Activated T-helper 1 cell treated with anti-CD3 and anti-CD28 coated beads, Interleukin-12 subunit alpha, Interleukin-12 subunit beta, Interleukin-2, Interleukin-4 antibody, amounts not matched to agents 30 ng/mL and 10 ng/mL and 1 ng/mL, durations not matched to agents 14 hours and 24 hours and 36 hours (primary cell): ENCODE results near the gene ATXN2L. TPM values are rescaled to one million over a fixed set of nuclear protein-coding genes. Genes with fewer than 3 reads are reported as not detected.

Source experiments
- DNase-seq: peaks from one replicate; pipeline ENCODE4 v3.0.0; 2021; ENCODE audit warnings: low spot score
- H3K27ac Mint-ChIP-seq: one replicate; pipeline ENCODE4 v1.8.0; 2021; ENCODE audit warnings: mild to moderate bottlenecking, mixed read lengths
- H3K27me3 Mint-ChIP-seq: one replicate; pipeline ENCODE4 v1.8.0; 2022; ENCODE audit warnings: mild to moderate bottlenecking, moderate library complexity, mixed read lengths; ENCODE audit not compliant: insufficient read depth
- H3K36me3 Mint-ChIP-seq: one replicate; pipeline ENCODE4 v1.8.0; 2021; ENCODE audit warnings: low read depth, mixed read lengths
- H3K4me1 Mint-ChIP-seq: one replicate; pipeline ENCODE4 v1.8.0; 2021; ENCODE audit warnings: low read depth, mixed read lengths
- H3K4me3 Mint-ChIP-seq: one replicate; pipeline ENCODE4 v1.8.0; 2021; ENCODE audit warnings: mild to moderate bottlenecking, moderate library complexity, mixed read lengths
- H3K9me3 Mint-ChIP-seq: one replicate; pipeline ENCODE4 v1.8.0; 2021; ENCODE audit warnings: mixed read lengths
- intact Hi-C: fragments of 100-400 bp; cut with micrococcal nuclease; formaldehyde crosslinking; loops from one replicate; pipeline ENCODE4 v1.15.1; 2024
- total RNA-seq: library from RNA; stranded (reverse); gene quantifications from 2 replicates; pipeline ENCODE4 v1.2.3, GENCODE V29; 2022

The ATXN2L gene
- total RNA-seq, 1 donor from 2014 or later: 337 TPM

DNA sequence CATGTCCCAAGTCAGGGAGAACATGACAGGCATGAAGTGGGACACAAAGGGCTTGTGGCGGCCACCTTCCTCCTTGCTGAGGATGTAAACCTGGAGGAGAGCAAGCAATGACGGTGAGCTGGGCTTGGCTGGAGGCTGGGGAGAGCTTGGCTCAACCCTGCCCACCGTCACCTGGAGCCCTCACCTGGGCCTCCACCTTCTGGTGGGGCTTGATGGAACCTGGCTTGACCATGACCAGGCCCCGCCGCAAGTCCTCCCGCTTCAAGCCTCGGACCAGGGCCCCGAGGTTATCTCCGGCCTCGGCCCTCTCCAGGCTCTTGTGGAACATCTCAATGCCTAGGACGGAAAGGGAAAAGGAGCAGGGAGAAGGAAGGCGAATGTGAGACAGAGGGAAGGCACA, 21.0 kb downstream of the ATXN2L start:
- DNase-seq: no peak
- peaks cover 40% of the 10 kb centered on the region for H3K36me3 Mint-ChIP-seq
- H3K9me3 Mint-ChIP-seq: no peaks in the 10 kb centered on the region
- intact Hi-C loops: no loop called here
- peaks cover 12% of the 10 kb centered on the region for H3K4me1 Mint-ChIP-seq
- H3K27ac Mint-ChIP-seq: no peak overlapping the region
- H3K4me3 Mint-ChIP-seq: peak overlapping the region; percentile 96
- H3K27me3 Mint-ChIP-seq: no peaks in the 10 kb centered on the region

DNA sequence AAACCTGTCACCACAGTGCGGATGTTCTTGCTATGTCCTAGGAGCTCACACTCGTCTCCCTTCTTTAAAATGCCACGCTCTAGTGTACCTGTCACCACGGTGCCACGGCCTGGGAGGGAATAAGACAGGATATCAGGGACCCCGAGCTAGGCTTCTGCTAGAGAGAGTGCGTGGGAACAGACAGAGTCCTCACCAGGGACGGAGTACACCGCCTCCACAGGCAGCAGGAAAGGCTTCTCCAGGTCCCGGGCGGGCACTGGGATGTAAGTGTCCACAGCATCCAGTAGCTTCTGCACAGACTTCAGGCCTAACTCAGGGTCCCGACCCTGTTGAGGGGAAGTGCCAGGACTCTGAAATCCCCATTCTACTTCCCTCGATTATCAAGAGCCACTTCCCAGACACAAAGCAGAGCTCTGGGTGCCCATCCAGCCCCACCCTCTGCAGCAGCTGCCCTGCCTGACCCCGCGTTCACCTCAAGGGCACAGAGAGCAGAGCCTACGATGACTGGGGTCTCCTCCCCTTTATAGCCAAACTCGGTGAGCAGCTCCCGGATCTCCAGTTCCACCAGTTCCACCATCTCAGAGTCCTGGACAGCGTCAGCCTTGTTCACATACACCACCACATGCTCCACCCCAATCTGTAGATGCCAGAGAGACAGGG, 21.6 kb downstream of the ATXN2L start:
- no peaks in the 10 kb centered on the region for H3K27me3 Mint-ChIP-seq
- peaks cover 12% of the 10 kb centered on the region for H3K4me1 Mint-ChIP-seq
- H3K36me3 Mint-ChIP-seq: peaks cover 37% of the 10 kb centered on the region
- H3K9me3 Mint-ChIP-seq: no peaks in the 10 kb centered on the region
- no peak for DNase-seq
- peak overlapping the region; percentile 96 for H3K4me3 Mint-ChIP-seq
- intact Hi-C loops: no loop called here
- peak overlapping the region; percentile 30 for H3K27ac Mint-ChIP-seq

DNA sequence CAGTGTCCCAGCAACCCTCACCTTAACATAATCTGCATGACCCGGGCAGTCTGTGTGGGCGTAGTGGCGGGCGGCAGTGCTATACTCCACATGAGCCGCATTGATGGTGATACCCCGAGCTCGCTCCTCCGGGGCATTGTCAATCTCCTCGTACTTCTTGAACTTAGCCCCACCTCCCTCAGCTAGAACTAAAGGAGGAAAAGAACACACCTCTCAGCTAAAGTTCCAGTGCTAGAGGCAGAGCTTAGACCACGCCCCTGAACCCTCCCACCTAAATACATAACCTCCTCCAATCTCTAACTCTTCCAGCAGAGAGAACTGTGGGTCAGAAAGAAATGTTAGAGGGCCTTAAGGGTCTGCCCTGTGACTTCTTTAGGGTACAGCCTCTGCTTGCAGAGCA, 22.5 kb downstream of the ATXN2L start:
- no peaks in the 10 kb centered on the region for H3K9me3 Mint-ChIP-seq
- peaks cover 12% of the 10 kb centered on the region for H3K4me1 Mint-ChIP-seq
- H3K27ac Mint-ChIP-seq: peak overlapping the region; percentile 94
- peaks cover 35% of the 10 kb centered on the region for H3K36me3 Mint-ChIP-seq
- intact Hi-C loops: no loop called here
- peak overlapping the region; percentile 96 for H3K4me3 Mint-ChIP-seq
- DNase-seq: peak; percentile 25
- no peaks in the 10 kb centered on the region for H3K27me3 Mint-ChIP-seq

DNA sequence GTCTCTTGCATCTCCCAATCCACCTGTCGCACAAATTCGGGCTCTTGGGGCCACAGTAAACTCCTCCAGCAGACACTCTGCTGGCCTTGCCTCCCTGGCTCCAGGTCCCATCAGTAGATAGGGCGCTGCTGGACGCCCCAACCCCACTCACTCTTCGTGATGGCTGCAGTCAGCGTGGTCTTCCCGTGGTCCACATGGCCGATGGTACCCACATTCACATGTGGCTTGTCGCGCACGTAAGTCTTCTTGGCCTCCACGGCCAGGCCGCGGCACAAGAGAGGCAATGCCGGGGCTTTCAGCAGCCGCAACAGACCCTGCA, 22.9 kb downstream of the ATXN2L start:
- Mint-ChIP-seq H3K36me3 (peaks cover 35% of the 10 kb centered on the region), H3K9me3 (no peaks in the 10 kb centered on the region), H3K27me3 (no peaks in the 10 kb centered on the region), H3K4me3 (peak overlapping the region; percentile 96), H3K27ac (peak overlapping the region; percentile 94), H3K4me1 (peaks cover 12% of the 10 kb centered on the region)
- intact Hi-C loops: loop anchor here (1.0 kb wide), 7 partner anchors 18 to 129 kb away; partner anchors contain the start of genes NFATC2IP, RABEP2, SH2B1 and SPNS1
- DNase-seq: no peak

DNA sequence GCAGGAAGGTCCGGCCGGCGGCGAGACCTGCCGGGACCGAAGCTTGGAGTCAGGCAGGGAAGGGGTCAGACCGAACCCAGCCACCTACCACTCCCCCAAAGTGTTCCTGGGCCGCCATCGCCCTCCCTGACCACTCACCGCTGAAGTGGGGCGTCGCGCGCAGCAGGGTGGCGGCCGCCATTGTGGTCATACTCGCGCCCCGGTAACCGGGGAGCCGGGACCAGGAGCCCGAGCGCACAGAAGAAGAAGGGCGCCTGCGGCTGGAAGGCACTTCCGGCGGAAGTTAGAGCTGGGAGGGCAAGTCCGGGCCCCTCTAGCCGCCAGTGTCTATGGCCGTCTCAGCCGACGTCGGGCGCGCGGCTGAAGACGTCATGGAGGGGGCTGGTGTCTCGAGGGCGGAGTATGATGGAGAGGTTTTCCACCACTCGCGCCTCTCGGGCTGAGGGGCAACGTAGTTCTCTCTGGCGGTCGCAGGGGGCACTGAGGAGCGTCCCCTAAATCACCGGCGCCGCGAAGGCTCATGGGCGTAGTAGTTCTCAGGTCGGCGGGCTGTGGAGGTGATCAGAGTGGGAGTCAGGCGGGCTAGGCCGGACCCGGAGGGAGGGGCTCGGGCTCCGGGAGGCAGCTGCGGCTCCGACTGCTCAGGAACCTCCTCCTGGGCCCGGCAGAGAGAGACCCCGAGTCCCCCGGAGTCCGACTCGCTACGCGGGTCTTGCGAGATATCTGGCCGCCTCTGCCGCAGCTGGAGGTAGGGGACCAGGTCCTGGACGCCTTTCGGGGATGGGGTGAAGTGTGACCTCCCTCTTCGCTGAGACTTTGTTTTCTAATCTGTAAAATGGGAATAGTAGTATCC, 23.5 kb downstream of the ATXN2L start, which contains the start of gene TUFM:
TSS of gene TUFM (minus strand) at position 269 of the 853 bp plus-strand sequence. CDS start at position 190, 79 bp downstream.
- Mint-ChIP-seq H3K36me3 (peaks cover 33% of the 10 kb centered on the region), H3K4me1 (peaks cover 12% of the 10 kb centered on the region), H3K27me3 (no peaks in the 10 kb centered on the region), H3K9me3 (no peaks in the 10 kb centered on the region), H3K27ac (peak within 1 kb of the TSS; percentile 94), H3K4me3 (peak within 1 kb of the TSS; percentile 96)
- peak; percentile 97 for DNase-seq
- intact Hi-C loops: loop anchor here (1.0 kb wide), 7 partner anchors 17 to 128 kb away; partner anchors contain the start of genes NFATC2IP, RABEP2, SH2B1 and SPNS1

DNA sequence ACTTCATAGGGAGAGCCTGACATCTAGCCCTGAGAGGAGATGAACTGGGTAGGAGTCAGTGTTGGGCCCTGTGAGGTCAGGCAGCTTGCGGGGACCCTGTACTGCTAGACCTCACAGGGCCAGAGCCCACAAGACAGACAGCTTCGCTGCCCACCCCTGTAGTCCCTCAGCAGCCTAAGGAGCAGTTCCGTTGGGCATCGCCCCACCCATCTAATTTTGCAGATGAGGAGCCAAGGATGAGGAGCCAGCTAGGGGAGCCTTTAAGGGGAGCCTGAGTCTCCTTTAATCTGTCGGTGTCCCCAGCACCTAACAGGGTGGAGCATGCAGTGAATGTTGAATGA, 24.1 kb downstream of the ATXN2L start:
- no peaks in the 10 kb centered on the region for H3K9me3 Mint-ChIP-seq
- peaks cover 12% of the 10 kb centered on the region for H3K4me1 Mint-ChIP-seq
- intact Hi-C loops: loop anchor here (1.0 kb wide), 7 partner anchors 16 to 127 kb away; partner anchors contain the start of genes NFATC2IP, RABEP2, SH2B1 and SPNS1
- H3K36me3 Mint-ChIP-seq: peaks cover 29% of the 10 kb centered on the region
- DNase-seq: peak; percentile 13
- H3K27me3 Mint-ChIP-seq: no peaks in the 10 kb centered on the region
- H3K4me3 Mint-ChIP-seq: peak overlapping the region; percentile 96
- peak overlapping the region; percentile 94 for H3K27ac Mint-ChIP-seq

DNA sequence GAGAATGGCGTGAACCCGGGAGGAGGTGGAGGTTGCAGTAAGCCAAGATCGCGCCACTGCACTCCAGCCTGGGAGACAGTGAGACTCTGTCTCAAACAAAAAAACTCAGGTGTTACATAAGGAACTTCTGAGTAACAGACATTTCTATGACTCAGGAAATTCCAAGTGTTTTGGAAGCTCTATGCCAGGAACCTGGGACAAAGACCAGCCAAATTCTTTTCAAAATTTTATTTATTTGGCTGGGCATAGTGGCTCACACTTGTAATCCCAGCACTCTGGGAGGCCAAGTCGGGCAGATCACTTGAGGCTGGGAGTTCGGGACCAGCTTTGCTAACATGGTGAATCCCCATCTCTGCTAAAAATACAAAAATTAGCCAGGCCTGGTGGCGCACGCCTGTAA, 35.6 kb downstream of the ATXN2L start:
- no peaks in the 10 kb centered on the region for H3K27me3 Mint-ChIP-seq
- H3K4me1 Mint-ChIP-seq: peaks cover 7% of the 10 kb centered on the region
- no peaks in the 10 kb centered on the region for H3K9me3 Mint-ChIP-seq
- peaks cover 3% of the 10 kb centered on the region for H3K36me3 Mint-ChIP-seq
- H3K27ac Mint-ChIP-seq: no peak overlapping the region
- H3K4me3 Mint-ChIP-seq: no peak overlapping the region
- intact Hi-C loops: no loop called here
- DNase-seq: no peak

DNA sequence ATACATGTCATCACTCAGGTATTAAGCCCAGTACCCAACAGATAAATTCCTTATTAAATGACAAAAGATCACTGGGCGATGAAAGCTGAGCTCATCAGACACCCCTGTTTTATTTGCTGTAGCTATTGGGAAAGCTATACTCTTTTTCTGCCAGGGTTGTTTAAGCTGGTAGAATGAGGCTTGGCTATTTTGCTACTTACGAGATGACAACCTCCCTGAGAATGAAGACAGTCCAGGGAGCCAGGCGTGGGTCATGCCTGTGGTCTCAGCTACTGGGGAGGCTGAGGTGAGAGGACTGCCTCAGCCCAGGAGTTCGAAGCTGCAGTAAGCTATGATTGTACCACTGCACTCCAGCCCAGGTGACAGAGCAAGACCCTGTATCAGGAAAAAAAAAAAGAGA, 36.5 kb downstream of the ATXN2L start:
- H3K4me3 Mint-ChIP-seq: no peak overlapping the region
- DNase-seq: no peak
- peaks cover 3% of the 10 kb centered on the region for H3K36me3 Mint-ChIP-seq
- no peaks in the 10 kb centered on the region for H3K9me3 Mint-ChIP-seq
- H3K4me1 Mint-ChIP-seq: peaks cover 9% of the 10 kb centered on the region
- H3K27ac Mint-ChIP-seq: no peak overlapping the region
- H3K27me3 Mint-ChIP-seq: no peaks in the 10 kb centered on the region
- intact Hi-C loops: no loop called here

DNA sequence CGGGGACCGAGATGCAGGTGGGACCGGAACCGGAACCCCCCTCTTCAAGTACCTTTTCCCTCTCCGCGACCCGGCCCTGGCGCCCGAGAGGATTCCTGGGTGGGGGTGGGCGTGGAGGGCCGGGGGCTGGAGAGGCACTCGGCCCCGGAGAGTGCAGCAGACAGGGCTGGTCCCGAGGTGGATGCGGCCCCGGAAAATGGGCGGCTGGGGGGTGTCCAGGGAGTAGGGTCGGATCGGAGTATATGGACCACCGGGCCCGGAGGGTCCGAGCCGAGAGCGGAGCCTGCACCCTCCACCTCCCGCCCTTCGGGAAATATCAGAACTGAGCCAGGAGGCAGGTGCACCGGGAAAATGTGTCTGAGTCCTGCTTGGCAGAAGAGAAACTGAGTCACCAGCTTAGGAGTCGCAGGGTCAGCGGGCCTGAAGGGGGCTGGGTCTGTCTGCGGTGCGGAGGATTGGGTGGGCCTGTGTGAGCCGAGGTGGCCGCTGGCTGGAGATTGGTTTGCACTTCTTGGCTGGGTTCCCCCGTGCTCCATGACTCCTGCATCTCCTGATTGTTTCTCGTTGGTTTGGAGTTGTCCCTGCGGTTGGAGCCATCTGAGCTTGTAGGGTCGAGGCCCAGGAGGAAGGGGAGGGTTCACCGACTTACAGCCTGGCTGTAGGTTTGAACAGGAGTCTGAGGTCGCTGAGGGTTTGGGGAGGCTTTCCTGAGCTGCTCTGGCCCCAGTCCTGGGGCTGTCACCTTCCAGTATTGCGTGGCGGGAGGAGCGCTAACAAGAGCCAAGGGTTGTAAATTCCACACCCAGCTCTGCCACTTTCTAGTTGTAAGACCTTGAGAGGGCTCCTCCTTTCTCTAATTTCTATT, 41.4 kb downstream of the ATXN2L start:
- intact Hi-C loops: loop anchor here (1.0 kb wide), 6 partner anchors 16 to 86 kb away; partner anchors contain the start of genes NFATC2IP, RABEP2 and TUFM
- Mint-ChIP-seq H3K4me1 (peaks cover 21% of the 10 kb centered on the region), H3K27me3 (no peaks in the 10 kb centered on the region), H3K27ac (peak overlapping the region; percentile 94), H3K9me3 (no peaks in the 10 kb centered on the region), H3K36me3 (peaks cover 8% of the 10 kb centered on the region), H3K4me3 (peak overlapping the region; percentile 93)
- no peak for DNase-seq

DNA sequence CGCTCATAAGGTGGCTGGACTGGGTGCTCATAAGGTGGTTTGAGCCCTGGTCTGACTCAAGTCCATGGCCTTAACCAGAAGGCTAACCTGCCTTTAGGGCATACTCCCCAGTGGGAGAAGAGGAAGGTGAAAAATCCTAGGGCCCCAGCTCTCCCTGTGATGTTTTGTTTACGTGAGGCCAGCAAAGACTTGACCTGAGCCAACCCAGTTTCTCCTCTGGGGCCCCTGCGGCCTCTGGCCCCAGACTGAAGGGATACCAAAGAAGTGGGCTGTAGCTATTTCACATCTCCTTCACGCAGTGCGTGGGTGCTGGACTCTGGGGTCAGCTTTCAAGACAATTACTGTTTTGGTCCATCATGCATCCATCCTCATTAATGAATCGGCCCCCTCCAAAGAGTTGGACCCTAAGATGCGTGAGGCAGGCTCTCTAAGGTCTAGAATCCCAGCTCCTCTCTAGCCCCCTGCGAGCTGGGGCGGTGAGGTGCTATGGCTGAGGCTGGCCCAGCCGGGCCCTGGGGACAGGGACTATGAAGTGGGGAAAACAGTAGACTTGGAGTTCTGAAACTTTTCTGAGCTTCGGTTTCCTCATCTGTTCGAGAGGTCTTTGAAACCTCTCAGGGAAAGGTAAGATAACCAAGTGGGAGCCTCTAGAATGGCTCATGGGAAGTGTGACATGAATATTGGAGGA, 42.3 kb downstream of the ATXN2L start:
- H3K4me3 Mint-ChIP-seq: peak overlapping the region; percentile 93
- peaks cover 21% of the 10 kb centered on the region for H3K4me1 Mint-ChIP-seq
- intact Hi-C loops: no loop called here
- DNase-seq: no peak
- peaks cover 13% of the 10 kb centered on the region for H3K36me3 Mint-ChIP-seq
- H3K9me3 Mint-ChIP-seq: no peaks in the 10 kb centered on the region
- no peak overlapping the region for H3K27ac Mint-ChIP-seq
- H3K27me3 Mint-ChIP-seq: no peaks in the 10 kb centered on the region

DNA sequence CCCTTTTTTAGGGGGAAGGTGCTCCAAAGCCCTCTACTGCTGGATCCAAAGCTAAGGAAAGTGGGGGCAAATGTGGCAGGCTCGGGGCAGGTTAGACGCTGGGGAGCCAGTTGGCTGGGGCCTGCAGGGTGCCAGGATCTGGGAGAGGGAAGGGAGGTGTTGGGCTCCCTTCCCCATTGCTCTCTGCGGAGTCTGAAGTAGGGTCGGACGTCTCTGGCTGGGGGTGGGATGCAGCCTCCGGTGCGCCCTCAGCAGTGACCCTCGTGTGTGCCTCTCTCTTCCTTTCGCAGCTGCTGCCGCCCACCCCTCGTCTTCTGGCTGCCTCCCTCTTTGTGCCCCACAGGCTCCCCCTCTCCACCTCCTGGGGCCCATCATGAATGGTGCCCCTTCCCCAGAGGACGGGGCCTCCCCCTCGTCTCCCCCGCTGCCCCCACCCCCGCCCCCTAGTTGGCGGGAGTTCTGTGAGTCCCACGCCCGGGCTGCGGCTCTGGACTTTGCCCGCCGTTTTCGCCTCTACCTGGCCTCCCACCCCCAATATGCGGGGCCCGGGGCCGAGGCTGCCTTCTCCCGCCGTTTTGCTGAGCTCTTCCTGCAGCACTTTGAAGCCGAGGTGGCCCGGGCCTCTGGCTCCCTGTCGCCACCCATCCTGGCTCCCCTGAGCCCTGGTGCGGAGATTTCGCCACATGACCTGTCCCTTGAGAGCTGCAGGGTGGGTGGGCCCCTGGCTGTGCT, 43.1 kb downstream of the ATXN2L start:
- H3K4me3 Mint-ChIP-seq: no peak overlapping the region
- peaks cover 21% of the 10 kb centered on the region for H3K4me1 Mint-ChIP-seq
- intact Hi-C loops: no loop called here
- DNase-seq: no peak
- no peaks in the 10 kb centered on the region for H3K9me3 Mint-ChIP-seq
- peaks cover 15% of the 10 kb centered on the region for H3K36me3 Mint-ChIP-seq
- no peak overlapping the region for H3K27ac Mint-ChIP-seq
- H3K27me3 Mint-ChIP-seq: no peaks in the 10 kb centered on the region

DNA sequence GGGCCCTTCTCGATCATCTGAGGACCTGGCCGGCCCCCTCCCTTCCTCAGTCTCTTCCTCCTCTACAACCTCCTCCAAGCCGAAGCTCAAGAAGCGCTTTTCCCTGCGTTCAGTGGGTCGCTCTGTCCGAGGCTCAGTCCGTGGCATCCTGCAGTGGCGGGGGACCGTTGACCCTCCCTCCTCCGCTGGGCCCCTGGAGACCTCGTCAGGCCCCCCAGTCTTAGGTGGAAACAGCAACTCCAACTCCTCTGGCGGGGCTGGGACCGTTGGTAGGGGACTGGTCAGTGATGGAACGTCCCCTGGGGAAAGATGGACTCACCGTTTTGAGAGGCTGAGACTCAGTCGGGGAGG, 43.6 kb downstream of the ATXN2L start:
- Mint-ChIP-seq H3K27me3 (no peaks in the 10 kb centered on the region), H3K9me3 (no peaks in the 10 kb centered on the region), H3K27ac (no peak overlapping the region), H3K4me1 (peaks cover 21% of the 10 kb centered on the region), H3K4me3 (peak overlapping the region; percentile 37), H3K36me3 (peaks cover 15% of the 10 kb centered on the region)
- DNase-seq: no peak
- intact Hi-C loops: no loop called here
